Measurements from ENCODE around the gene PLGRKT.

The PLGRKT gene

GRCh38 chr9:5361326-5362010, 76.3 kb downstream of the PLGRKT start:
- no peak overlapping the region for H2BK5ac ChIP-seq (ENCODE audit: low read depth, low read length, poor library complexity)
- peaks cover 2% of the 10 kb centered on the region for H3K79me1 ChIP-seq (ENCODE audit: low read length)
- H3K18ac ChIP-seq (ENCODE audit: low read length) = no peak overlapping the region
- H3K27me3 ChIP-seq (ENCODE audit: insufficient read depth, low read length) = no peaks in the 10 kb centered on the region
- H4K12ac ChIP-seq (ENCODE audit: low read depth, low read length) = no peak overlapping the region
- no peak overlapping the region for H4K8ac ChIP-seq (ENCODE audit: low read depth, low read length)
- no peak overlapping the region for H3K9ac ChIP-seq (ENCODE audit: low read length)
- H3K79me2 ChIP-seq (ENCODE audit: control insufficient read depth, insufficient read depth, low read length, poor library complexity) = no peaks in the 10 kb centered on the region
- no peaks in the 10 kb centered on the region for H3K36me3 ChIP-seq (ENCODE audit: control insufficient read depth in 1 of 2, insufficient read depth in 2 of 2, low read length in 2 of 2)
- H3K14ac ChIP-seq (ENCODE audit: low read length) = no peak overlapping the region
- no peak overlapping the region for H2AFZ ChIP-seq (ENCODE audit: insufficient read depth, low read length, poor library complexity)
- H3K27ac ChIP-seq (ENCODE audit: low read depth, low read length) = no peak overlapping the region
- H3K4me1 ChIP-seq (ENCODE audit: control insufficient read depth in 1 of 2, insufficient read depth in 2 of 2, low read length in 2 of 2) = peaks cover 2% of the 10 kb centered on the region in 2 experiments
- no peak overlapping the region for H4K91ac ChIP-seq (ENCODE audit: low read depth, low read length)
- H3K9me3 ChIP-seq (ENCODE audit: insufficient read depth, low read depth, low read length) = peaks cover 2% of the 10 kb centered on the region
- H2AK5ac ChIP-seq (ENCODE audit: low read length) = no peak overlapping the region
- H2BK120ac ChIP-seq (ENCODE audit: insufficient read depth, low read length, poor library complexity) = no peak overlapping the region
- H3K4me3 ChIP-seq (ENCODE audit: low read depth, low read length) = no peak overlapping the region
- no peak overlapping the region for H2BK12ac ChIP-seq (ENCODE audit: low read length)
- no peak overlapping the region for H3K4ac ChIP-seq (ENCODE audit: low read depth, low read length)
- peak in 1 of 2 donors; percentile 21 for DNase-seq
- WGBS (ENCODE audit: extremely low coverage, insufficient coverage, insufficient read length) = no CpG with 5 or more reads among the region's 3 CpGs
- H3K23ac ChIP-seq (ENCODE audit: low read length) = no peak overlapping the region
- H3K4me2 ChIP-seq (ENCODE audit: low read length) = no peak overlapping the region

GRCh38 chr9:5360341-5360740, 77.4 kb downstream of the PLGRKT start:
- H2AK5ac ChIP-seq (ENCODE audit: low read length) = no peak overlapping the region
- H3K23ac ChIP-seq (ENCODE audit: low read length) = no peak overlapping the region
- no peaks in the 10 kb centered on the region for H3K27me3 ChIP-seq (ENCODE audit: insufficient read depth, low read length)
- no peaks in the 10 kb centered on the region for H3K79me2 ChIP-seq (ENCODE audit: control insufficient read depth, insufficient read depth, low read length, poor library complexity)
- H2AFZ ChIP-seq (ENCODE audit: insufficient read depth, low read length, poor library complexity) = no peak overlapping the region
- peaks cover 2% of the 10 kb centered on the region for H3K79me1 ChIP-seq (ENCODE audit: low read length)
- H3K18ac ChIP-seq (ENCODE audit: low read length) = no peak overlapping the region
- H4K91ac ChIP-seq (ENCODE audit: low read depth, low read length) = no peak overlapping the region
- H3K36me3 ChIP-seq (ENCODE audit: control insufficient read depth in 1 of 2, insufficient read depth in 2 of 2, low read length in 2 of 2) = no peaks in the 10 kb centered on the region
- no peak overlapping the region for H2BK120ac ChIP-seq (ENCODE audit: insufficient read depth, low read length, poor library complexity)
- H3K4me2 ChIP-seq (ENCODE audit: low read length) = no peak overlapping the region
- no peak overlapping the region for H3K4ac ChIP-seq (ENCODE audit: low read depth, low read length)
- no peak overlapping the region for H2BK12ac ChIP-seq (ENCODE audit: low read length)
- H3K14ac ChIP-seq (ENCODE audit: low read length) = no peak overlapping the region
- H3K4me3 ChIP-seq (ENCODE audit: low read depth, low read length) = no peak overlapping the region
- no peak overlapping the region for H2BK5ac ChIP-seq (ENCODE audit: low read depth, low read length, poor library complexity)
- peaks cover 2% of the 10 kb centered on the region for H3K9me3 ChIP-seq (ENCODE audit: insufficient read depth, low read depth, low read length)
- no peak for DNase-seq
- H3K4me1 ChIP-seq (ENCODE audit: control insufficient read depth in 1 of 2, insufficient read depth in 2 of 2, low read length in 2 of 2) = peaks cover 2% of the 10 kb centered on the region in 2 experiments
- no peak overlapping the region for H3K9ac ChIP-seq (ENCODE audit: low read length)
- no peak overlapping the region for H4K12ac ChIP-seq (ENCODE audit: low read depth, low read length)
- H4K8ac ChIP-seq (ENCODE audit: low read depth, low read length) = no peak overlapping the region
- no peak overlapping the region for H3K27ac ChIP-seq (ENCODE audit: low read depth, low read length)

- Histone ChIP-seq H4K8ac (ENCODE audit: low read depth, low read length) (no peak overlapping the region), H2AK5ac (ENCODE audit: low read length) (no peak overlapping the region), H3K4ac (ENCODE audit: low read depth, low read length) (no peak overlapping the region), H3K14ac (ENCODE audit: low read length) (no peak overlapping the region), H3K4me2 (ENCODE audit: low read length) (no peak overlapping the region), H2BK120ac (ENCODE audit: insufficient read depth, low read length, poor library complexity) (peak overlapping the region; percentile 43), H3K4me3 (ENCODE audit: low read depth, low read length) (no peak overlapping the region), H4K91ac (ENCODE audit: low read depth, low read length) (no peak overlapping the region), H3K4me1 (ENCODE audit: control insufficient read depth in 1 of 2, insufficient read depth in 2 of 2, low read length in 2 of 2) (peaks cover 7 to 9% of the 10 kb centered on the region in 2 experiments), H3K27ac (ENCODE audit: low read depth, low read length) (no peak overlapping the region), H3K9ac (ENCODE audit: low read length) (no peak overlapping the region), H3K36me3 (ENCODE audit: control insufficient read depth in 1 of 2, insufficient read depth in 2 of 2, low read length in 2 of 2) (no peaks in the 10 kb centered on the region), H3K23ac (ENCODE audit: low read length) (no peak overlapping the region), H3K18ac (ENCODE audit: low read length) (no peak overlapping the region), H3K79me2 (ENCODE audit: control insufficient read depth, insufficient read depth, low read length, poor library complexity) (no peaks in the 10 kb centered on the region), H3K79me1 (ENCODE audit: low read length) (peaks cover 2% of the 10 kb centered on the region), H2BK12ac (ENCODE audit: low read length) (no peak overlapping the region), H3K9me3 (ENCODE audit: insufficient read depth, low read depth, low read length) (no peaks in the 10 kb centered on the region), H2AFZ (ENCODE audit: insufficient read depth, low read length, poor library complexity) (no peak overlapping the region), H3K27me3 (ENCODE audit: insufficient read depth, low read length) (no peaks in the 10 kb centered on the region), H4K12ac (ENCODE audit: low read depth, low read length) (no peak overlapping the region), H2BK5ac (ENCODE audit: low read depth, low read length, poor library complexity) (no peak overlapping the region)
- no CpG with 5 or more reads among the region's 1 CpG for WGBS (ENCODE audit: extremely low coverage, insufficient coverage, insufficient read length)
- peak in 1 of 2 donors; percentile 50 for DNase-seq
These were observed 80.2 kb downstream of the PLGRKT start for GRCh38 chr9:5357431-5358105.

- H3K4me2 ChIP-seq (ENCODE audit: low read length) = no peak overlapping the region
- H2BK12ac ChIP-seq (ENCODE audit: low read length) = peak overlapping the region; percentile 40
- peaks cover 7 to 9% of the 10 kb centered on the region in 2 experiments for H3K4me1 ChIP-seq (ENCODE audit: control insufficient read depth in 1 of 2, insufficient read depth in 2 of 2, low read length in 2 of 2)
- no peak overlapping the region for H4K12ac ChIP-seq (ENCODE audit: low read depth, low read length)
- H3K23ac ChIP-seq (ENCODE audit: low read length) = no peak overlapping the region
- no peaks in the 10 kb centered on the region for H3K36me3 ChIP-seq (ENCODE audit: control insufficient read depth in 1 of 2, insufficient read depth in 2 of 2, low read length in 2 of 2)
- no peak for DNase-seq
- peak overlapping the region; percentile 37 for H3K14ac ChIP-seq (ENCODE audit: low read length)
- no peaks in the 10 kb centered on the region for H3K79me2 ChIP-seq (ENCODE audit: control insufficient read depth, insufficient read depth, low read length, poor library complexity)
- H4K91ac ChIP-seq (ENCODE audit: low read depth, low read length) = no peak overlapping the region
- no peak overlapping the region for H3K4ac ChIP-seq (ENCODE audit: low read depth, low read length)
- H3K79me1 ChIP-seq (ENCODE audit: low read length) = peaks cover 2% of the 10 kb centered on the region
- H2AFZ ChIP-seq (ENCODE audit: insufficient read depth, low read length, poor library complexity) = no peak overlapping the region
- H3K9ac ChIP-seq (ENCODE audit: low read length) = no peak overlapping the region
- H2BK120ac ChIP-seq (ENCODE audit: insufficient read depth, low read length, poor library complexity) = no peak overlapping the region
- H3K4me3 ChIP-seq (ENCODE audit: low read depth, low read length) = no peak overlapping the region
- no peak overlapping the region for H3K18ac ChIP-seq (ENCODE audit: low read length)
- no peak overlapping the region for H3K27ac ChIP-seq (ENCODE audit: low read depth, low read length)
- no peak overlapping the region for H2BK5ac ChIP-seq (ENCODE audit: low read depth, low read length, poor library complexity)
- H2AK5ac ChIP-seq (ENCODE audit: low read length) = no peak overlapping the region
- no peaks in the 10 kb centered on the region for H3K9me3 ChIP-seq (ENCODE audit: insufficient read depth, low read depth, low read length)
- no peak overlapping the region for H4K8ac ChIP-seq (ENCODE audit: low read depth, low read length)
- WGBS (ENCODE audit: extremely low coverage, insufficient coverage, insufficient read length) = no CpG with 5 or more reads among the region's 2 CpGs
- H3K27me3 ChIP-seq (ENCODE audit: insufficient read depth, low read length) = no peaks in the 10 kb centered on the region
These were observed 81.9 kb downstream of the PLGRKT start for GRCh38 chr9:5355817-5356216.

Measured in trophoblast cell (in vitro differentiated cells and primary cell).